GM19324 (cell line): ENCODE results near the gene KIF9.
"Not testable (repeated sequence)": the region's sequence is repeated elsewhere in the genome, so short reads cannot be mapped to it uniquely, and the experiment has no call there.

Source experiments
- ATAC-seq: cut with Tn5 transposase; IDR thresholded peaks from one replicate; pipeline ENCODE4 v1.9.1; 2021; ENCODE audit warnings: mild to moderate bottlenecking, moderate library complexity; ENCODE audit not compliant: unreplicated experiment, low FRiP score

Gene KIF9

GRCh38 chr3:47295976-47296375, 13.4 kb upstream of the KIF9 start:
- no peak for ATAC-seq

- no peak for ATAC-seq
These were observed 12.7 kb upstream of the KIF9 start for GRCh38 chr3:47295322-47295721.

- ATAC-seq: no peak
These were observed 11.8 kb upstream of the KIF9 start for GRCh38 chr3:47294392-47294791.

DNA sequence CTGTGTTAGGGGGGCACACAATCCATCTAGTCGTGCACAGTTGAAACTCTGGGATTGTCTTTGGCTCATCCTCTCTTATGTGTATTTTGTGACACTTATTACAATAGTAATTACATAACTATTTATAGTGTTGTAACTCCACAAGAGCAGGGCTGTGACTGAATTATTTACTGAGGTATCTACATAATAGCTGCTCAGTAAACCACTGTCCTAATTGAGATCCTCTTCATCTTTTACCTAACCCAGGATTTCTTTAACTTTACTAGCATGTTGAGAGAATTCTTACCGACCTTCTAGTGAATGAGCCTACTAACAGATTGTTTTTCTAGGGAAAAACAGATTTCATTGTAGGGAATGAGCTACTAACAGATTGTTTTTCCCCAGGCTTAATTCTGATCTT, 11.2 kb upstream of the KIF9 start:
- ATAC-seq: no peak

GRCh38 chr3:47291754-47292420, 9.3 kb upstream of the KIF9 start:
- ATAC-seq: not testable (repeated sequence)

- no peak for ATAC-seq
These were observed 8.7 kb upstream of the KIF9 start for GRCh38 chr3:47291158-47291753.

- no peak for ATAC-seq
These were observed 6.6 kb upstream of the KIF9 start for GRCh38 chr3:47288966-47289910.

DNA sequence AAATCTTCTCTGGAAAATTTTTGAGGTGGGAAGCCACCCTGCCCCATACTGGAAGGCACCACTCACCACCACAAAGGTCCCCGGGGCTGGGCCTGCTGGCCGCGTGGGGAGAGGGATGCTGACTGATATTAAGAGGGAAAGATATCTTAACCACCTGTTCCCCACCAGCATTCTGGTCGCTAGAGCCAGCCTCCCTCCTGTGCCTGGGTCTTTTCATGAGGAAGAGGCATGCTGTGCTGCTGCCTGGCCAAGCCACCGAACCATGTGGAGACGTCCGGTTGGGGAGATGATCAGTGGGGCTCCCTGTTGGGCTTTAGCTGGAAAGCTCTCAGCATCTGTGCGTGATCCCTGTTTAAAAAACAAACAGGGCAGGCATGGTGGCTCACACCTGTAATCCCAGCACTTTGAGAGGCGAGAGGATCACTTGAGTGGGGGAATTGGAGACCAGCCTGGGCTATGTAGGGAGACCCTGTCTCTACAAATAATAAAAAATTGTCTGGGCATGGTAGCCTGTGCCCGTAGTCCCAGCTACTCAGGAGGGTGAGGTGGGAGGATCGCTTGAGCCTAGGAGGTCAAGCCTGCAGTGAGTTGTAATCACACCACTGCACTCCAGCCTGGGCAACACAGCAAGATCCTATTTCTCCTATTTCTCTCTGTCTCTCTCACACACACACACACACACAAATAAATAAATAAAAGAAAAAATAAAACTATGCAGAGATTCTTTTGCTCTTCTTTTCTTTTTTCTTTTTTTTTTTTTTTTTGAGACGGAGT, 1.2 kb upstream of the KIF9 start:
- no peak for ATAC-seq

DNA sequence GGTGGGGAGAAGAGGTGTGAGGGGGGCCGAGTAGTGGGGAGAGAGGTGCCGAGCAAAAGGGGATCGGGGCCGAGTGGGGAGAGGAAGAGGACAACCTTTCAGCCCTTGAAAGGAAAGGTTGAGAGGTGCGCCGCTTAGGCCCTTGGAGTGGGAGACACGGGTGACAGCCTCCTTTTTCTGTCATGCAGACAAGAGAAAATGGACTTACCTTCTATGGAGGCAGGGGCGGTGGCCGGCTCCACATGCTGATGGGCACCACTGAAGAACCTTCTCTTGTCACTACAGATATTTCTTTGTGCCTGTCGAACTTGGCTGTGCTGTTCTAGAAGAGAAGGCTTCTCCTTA, 566 bp upstream of the KIF9 start:
- ATAC-seq: no peak

DNA sequence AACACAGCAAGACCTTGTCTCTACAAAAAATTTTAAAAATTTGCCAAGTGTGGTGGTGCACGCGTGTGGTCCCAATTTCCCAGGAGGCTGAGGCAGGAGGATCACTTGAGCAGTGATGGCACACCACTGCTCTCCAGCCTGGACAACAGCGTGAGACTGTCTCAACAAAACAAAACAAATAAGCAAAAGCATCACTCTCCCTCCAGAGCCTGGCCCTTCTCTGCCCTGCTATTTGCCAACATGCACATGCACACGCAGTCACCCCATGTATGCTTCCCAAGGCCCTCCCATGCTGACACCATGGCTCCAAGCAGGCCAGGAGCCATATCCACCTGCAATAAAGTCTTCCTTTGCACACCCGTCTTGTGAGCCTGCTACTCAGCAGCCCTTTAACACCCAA, 2.1 kb downstream of the KIF9 start:
- no peak for ATAC-seq

- ATAC-seq: no peak
These were observed 6.0 kb downstream of the KIF9 start for GRCh38 chr3:47276558-47276957.

GRCh38 chr3:47274652-47275051, 7.9 kb downstream of the KIF9 start:
- no peak for ATAC-seq

GRCh38 chr3:47273564-47273963, 9.0 kb downstream of the KIF9 start:
- ATAC-seq: no peak

GRCh38 chr3:47270526-47270925, 12.1 kb downstream of the KIF9 start:
- no peak for ATAC-seq

DNA sequence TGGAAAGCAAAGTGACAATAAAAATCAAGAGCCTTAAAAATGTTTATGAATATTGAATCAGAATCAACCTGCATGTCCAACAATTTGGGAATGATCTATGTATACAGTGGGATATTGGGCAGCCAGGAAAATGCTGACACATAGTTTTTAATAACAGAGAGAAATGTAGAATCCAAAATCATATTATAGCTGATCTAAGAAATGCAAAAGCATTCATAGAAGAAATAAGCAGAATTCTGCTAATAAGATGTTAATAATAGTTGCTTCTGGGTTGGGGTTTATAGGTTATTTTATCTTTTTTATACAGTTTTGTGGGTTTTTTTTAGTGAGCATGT, 15.1 kb downstream of the KIF9 start:
- ATAC-seq: no peak

- no peak for ATAC-seq
These were observed 15.7 kb downstream of the KIF9 start for GRCh38 chr3:47266709-47267489.

GRCh38 chr3:47265725-47266428, 16.7 kb downstream of the KIF9 start:
- no peak for ATAC-seq

DNA sequence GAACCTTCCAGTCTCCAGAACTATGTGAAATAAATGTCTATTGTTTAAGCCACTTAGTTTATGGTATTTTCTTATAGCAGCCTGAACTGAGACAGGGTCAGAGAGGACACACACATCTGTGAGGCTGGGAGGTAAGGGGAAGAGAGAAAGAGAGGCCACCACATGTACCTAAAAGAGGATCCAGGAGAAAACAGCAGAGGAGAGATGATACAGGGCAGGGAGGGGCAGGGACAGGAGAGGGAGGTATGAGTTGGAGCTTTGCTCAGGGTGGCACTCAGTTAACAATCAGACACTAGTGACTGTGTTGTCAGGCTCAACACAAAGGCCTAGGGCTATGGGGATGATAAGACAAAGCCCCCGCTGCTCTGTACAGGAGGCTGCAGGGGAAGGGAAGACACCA, 17.6 kb downstream of the KIF9 start:
- ATAC-seq: no peak

DNA sequence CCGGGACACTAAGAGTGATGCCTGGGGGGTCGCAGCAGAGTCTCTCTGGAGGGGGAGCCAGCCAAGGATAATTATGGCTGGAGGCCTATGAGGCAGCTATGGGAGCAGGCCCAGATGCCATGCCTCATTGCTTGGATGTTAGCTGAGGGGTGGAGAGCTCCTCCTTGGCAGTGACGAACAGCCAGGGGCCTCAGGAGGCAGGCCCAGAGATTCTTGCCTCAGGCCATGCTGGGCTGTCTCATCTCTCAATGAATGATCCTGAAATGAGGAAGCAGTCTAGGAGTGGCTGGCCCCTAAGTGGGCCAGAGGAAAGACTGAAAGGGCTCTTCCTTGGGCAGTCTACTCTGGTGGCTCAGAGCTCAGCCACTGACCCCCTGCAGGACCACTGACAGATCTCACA, 21.3 kb downstream of the KIF9 start:
- no peak for ATAC-seq

DNA sequence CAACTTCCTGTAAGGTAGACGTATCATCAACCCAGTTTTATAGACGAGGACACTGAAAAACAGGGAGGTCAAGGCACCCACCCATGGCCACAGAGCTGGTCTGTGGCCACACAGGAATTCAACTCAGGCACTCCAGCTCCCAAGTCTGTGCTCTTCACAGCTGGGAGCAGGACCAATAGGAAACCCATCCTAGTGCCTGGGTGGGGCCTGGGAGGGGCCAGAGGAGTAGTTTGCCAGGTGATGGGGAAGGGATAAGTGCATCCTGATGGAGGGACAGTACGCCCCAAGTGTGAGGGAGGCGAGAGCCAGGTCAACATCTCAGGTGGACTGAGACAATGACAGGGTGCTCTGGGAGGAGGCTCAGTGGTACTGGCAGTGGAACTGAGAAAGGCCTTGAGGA, 22.0 kb downstream of the KIF9 start:
- ATAC-seq: no peak
